ENCODE results near the gene IQCE.
"Not testable (repeated sequence)": the region's sequence is repeated elsewhere in the genome, so short reads cannot be mapped to it uniquely, and the experiment has no call there.

The IQCE gene

GRCh38 chr7:2604608-2605174 lies 45.9 kb downstream of the IQCE start:
- DNase-seq = no peak

- DNase-seq = no peak
Measured at GRCh38 chr7:2605608-2606538, 47.1 kb downstream of the IQCE start.

GRCh38 chr7:2606539-2606936 lies 47.8 kb downstream of the IQCE start:
- DNase-seq = peak; percentile 42

- DNase-seq = no peak
Measured at GRCh38 chr7:2607122-2607922, 48.5 kb downstream of the IQCE start.

- DNase-seq = no peak
Measured at GRCh38 chr7:2607923-2608904, 49.4 kb downstream of the IQCE start.

GRCh38 chr7:2608921-2609411 lies 50.2 kb downstream of the IQCE start:
- DNase-seq = peak; percentile 30

- not testable (repeated sequence) for DNase-seq
Measured at GRCh38 chr7:2609646-2610045, 50.9 kb downstream of the IQCE start.

- no peak for DNase-seq
Measured at GRCh38 chr7:2610466-2610865, 51.7 kb downstream of the IQCE start.

GRCh38 chr7:2610898-2611297 lies 52.1 kb downstream of the IQCE start:
- no peak for DNase-seq

GRCh38 chr7:2611401-2611800 lies 52.6 kb downstream of the IQCE start:
- DNase-seq = no peak

GRCh38 chr7:2611922-2612321 lies 53.1 kb downstream of the IQCE start:
- no peak for DNase-seq

GRCh38 chr7:2612445-2613097 lies 53.8 kb downstream of the IQCE start:
- peak; percentile 44 for DNase-seq

- no peak for DNase-seq
Measured at GRCh38 chr7:2613098-2613930, 54.5 kb downstream of the IQCE start.

- no peak for DNase-seq
Measured at GRCh38 chr7:2613931-2614600, 55.3 kb downstream of the IQCE start.

- no peak for DNase-seq
Measured at GRCh38 chr7:2614631-2615330, 56.0 kb downstream of the IQCE start.

- DNase-seq = no peak
Measured at GRCh38 chr7:2616387-2617324, 57.9 kb downstream of the IQCE start.

GRCh38 chr7:2617325-2617905 lies 58.6 kb downstream of the IQCE start:
- no peak for DNase-seq

- no peak for DNase-seq
Measured at GRCh38 chr7:2619116-2619515, 60.3 kb downstream of the IQCE start.

Measured in NCI-H82 (cell line).